MCF 10A (cell line): Measurements from ENCODE around the gene CD164L2. TPM values are rescaled to one million over a fixed set of nuclear protein-coding genes. Genes with fewer than 3 reads are reported as not detected.

Experiments used
- BruUV-seq: library from RNA; stranded (reverse); fragments of 400-500 nt; replicated peaks from 2 replicates; lab custom pipeline; 2021; lab: Mats Ljungman, UMichigan
- CTCF ChIA-PET: fragments of 300-600 bp; sonication (Branson Sonifier 250); formaldehyde crosslinking; extraction: SDS; loops from one replicate; lab custom pipeline; 2021; ENCODE audit warnings: antibody characterized with exemption, inconsistent platforms; lab: Yijun Ruan, JAX
- POLR2A ChIA-PET: fragments of 300-600, 350-650 bp; sonication (Branson Sonifier 250); formaldehyde crosslinking; extraction: SDS; loops from one replicate; lab custom pipeline; 2020; ENCODE audit warnings: antibody characterized with exemption, inconsistent platforms; lab: Yijun Ruan, JAX
- DNase-seq: peaks from one replicate; pipeline ENCODE4 v3.0.0-alpha.2; 2018; ENCODE audit not compliant: unreplicated experiment
- H3K27ac Mint-ChIP-seq: one replicate; pipeline ENCODE4 v1.8.0; 2022; ENCODE audit warnings: mild to moderate bottlenecking, low read depth, mixed read lengths; ENCODE audit not compliant: unreplicated experiment
- H3K27me3 Mint-ChIP-seq: one replicate; pipeline ENCODE4 v1.8.0; 2022; ENCODE audit warnings: mixed read lengths; ENCODE audit not compliant: insufficient read depth, unreplicated experiment
- H3K36me3 Mint-ChIP-seq: one replicate; pipeline ENCODE4 v1.8.0; 2022; ENCODE audit warnings: mild to moderate bottlenecking, moderate library complexity, mixed read lengths; ENCODE audit not compliant: insufficient read depth, unreplicated experiment
- H3K4me1 Mint-ChIP-seq: one replicate; pipeline ENCODE4 v1.8.0; 2022; ENCODE audit warnings: mixed read lengths; ENCODE audit not compliant: insufficient read depth, unreplicated experiment
- H3K4me3 Mint-ChIP-seq: one replicate; pipeline ENCODE4 v1.8.0; 2022; ENCODE audit warnings: mild to moderate bottlenecking, moderate library complexity, mixed read lengths; ENCODE audit not compliant: unreplicated experiment
- H3K9me3 Mint-ChIP-seq: one replicate; pipeline ENCODE4 v1.8.0; 2022; ENCODE audit warnings: mixed read lengths; ENCODE audit not compliant: unreplicated experiment
- CTCF ChIP-seq: fragments of 200-600 bp; IDR thresholded peaks from one replicate; pipeline ENCODE4 v1.8.0; 2022; ENCODE audit warnings: antibody characterized with exemption, mild to moderate bottlenecking; ENCODE audit not compliant: unreplicated experiment
- intact Hi-C: fragments of 100-400 bp; cut with micrococcal nuclease; formaldehyde crosslinking; loops from 2 replicates; pipeline ENCODE4 v1.14.1; 2022
- total RNA-seq: library from RNA; stranded (reverse); gene quantifications from 2 replicates; pipeline ENCODE4 v1.2.3, GENCODE V29; 2022

Gene CD164L2
- total RNA-seq, 1 experiment from 2014 or later, result 0.23 TPM

GRCh38 chr1:27367160-27367650 is 15.9 kb downstream of the CD164L2 start:
- H3K4me3 Mint-ChIP-seq, result peak overlapping the region; percentile 85
- peak overlapping the region; percentile 35 for H3K27ac Mint-ChIP-seq
- BruUV-seq, result no TSS peak
- ChIA-PET POLR2A (interaction anchor here (0.7 to 4.1 kb wide), 16 partner anchors 13 to 387 kb away, joined by 3 to 78 read pairs (median 8); partner anchors contain the start of genes CD164L2, FAM76A, IFI6 and SYTL1), CTCF (interaction anchor here (0.7 to 4.8 kb wide), 16 partner anchors 8 to 481 kb away, joined by 3 to 31 read pairs (median 8); partner anchors contain the start of genes CD164L2 and GPR3)
- H3K4me1 Mint-ChIP-seq, result peaks cover 12% of the 10 kb centered on the region
- no peaks in the 10 kb centered on the region for H3K27me3 Mint-ChIP-seq
- no peaks in the 10 kb centered on the region for H3K9me3 Mint-ChIP-seq
- no peak for TF ChIP-seq CTCF
- intact Hi-C loops, result loop anchor here (2.0 kb wide), 1 partner anchor 22 kb away; no protein-coding TSS in a partner anchor
- no peak for DNase-seq
- H3K36me3 Mint-ChIP-seq, result peaks cover 15% of the 10 kb centered on the region

GRCh38 chr1:27366411-27367159 is 16.5 kb downstream of the CD164L2 start, which contains the start of gene MAP3K6:
TSS of gene MAP3K6 (minus strand) at chr1:27366961. CDS start at chr1:27366597, 364 bp downstream.
- no TSS peak for BruUV-seq
- DNase-seq, result peak; percentile 92
- peak; percentile 4 for TF ChIP-seq CTCF
- POLR2A ChIA-PET, result interaction anchor here (0.5 to 4.1 kb wide), 24 partner anchors 12 to 406 kb away, joined by 3 to 78 read pairs (median 4); partner anchors contain the start of genes CD164L2, FAM76A, IFI6 and STX12
- CTCF ChIA-PET, result interaction anchor here (0.7 to 4.8 kb wide), 20 partner anchors 9 to 480 kb away, joined by 3 to 31 read pairs (median 5); partner anchors contain the start of genes CD164L2 and GPR3
- H3K4me1 Mint-ChIP-seq, result peaks cover 12% of the 10 kb centered on the region
- H3K36me3 Mint-ChIP-seq, result peaks cover 15% of the 10 kb centered on the region
- peak within 1 kb of the TSS; percentile 96 for H3K27ac Mint-ChIP-seq
- peak within 1 kb of the TSS; percentile 85 for H3K4me3 Mint-ChIP-seq
- intact Hi-C loops, result loop anchor here (1.0 to 2.0 kb wide), 2 partner anchors 22 to 23 kb away; no protein-coding TSS in a partner anchor
- no peaks in the 10 kb centered on the region for H3K27me3 Mint-ChIP-seq
- no peaks in the 10 kb centered on the region for H3K9me3 Mint-ChIP-seq

GRCh38 chr1:27366113-27366410 is 17.1 kb downstream of the CD164L2 start:
- no peak for TF ChIP-seq CTCF
- ChIA-PET POLR2A (interaction anchor here (0.6 to 4.1 kb wide), 21 partner anchors 12 to 372 kb away, joined by 3 to 78 read pairs (median 5); partner anchors contain the start of genes AHDC1, CD164L2, FAM76A and SLC9A1), CTCF (interaction anchor here (1.0 to 4.8 kb wide), 15 partner anchors 9 to 149 kb away, joined by 3 to 31 read pairs (median 9); partner anchors contain the start of genes CD164L2 and GPR3)
- no peaks in the 10 kb centered on the region for H3K9me3 Mint-ChIP-seq
- H3K27ac Mint-ChIP-seq, result peak overlapping the region; percentile 96
- DNase-seq, result no peak
- H3K27me3 Mint-ChIP-seq, result no peaks in the 10 kb centered on the region
- peaks cover 12% of the 10 kb centered on the region for H3K4me1 Mint-ChIP-seq
- intact Hi-C loops, result loop anchor here (1.0 to 2.0 kb wide), 2 partner anchors 23 kb away; no protein-coding TSS in a partner anchor
- no TSS peak for BruUV-seq
- peak overlapping the region; percentile 85 for H3K4me3 Mint-ChIP-seq
- H3K36me3 Mint-ChIP-seq, result peaks cover 19% of the 10 kb centered on the region
